Measurements from ENCODE around the gene VPS9D1. TPM values are rescaled to one million over a fixed set of nuclear protein-coding genes. Genes with fewer than 3 reads are reported as not detected.

Gene VPS9D1
- total and polyA plus RNA-seq, 2 of the 4 experiments (the other 2 are of a cell fraction), result 1.8 to 20.3 TPM

- Histone ChIP-seq H3K4me2 (ENCODE audit: low read depth, low read length) (no peak overlapping the region), H3K4ac (ENCODE audit: low read depth, low read length) (no peak overlapping the region), H3K9me3 (ENCODE audit: control insufficient read depth, insufficient read depth, low read length) (no peaks in the 10 kb centered on the region), H3K27ac (ENCODE audit: insufficient read depth, low read length) (no peak overlapping the region), H3K4me1 (ENCODE audit: control insufficient read depth, insufficient read depth, low read length) (no peaks in the 10 kb centered on the region), H4K91ac (ENCODE audit: insufficient read depth, low read depth, low read length) (no peak overlapping the region), H3K14ac (replicated peaks; ENCODE audit: low read depth, low read length) (no peak overlapping the region), H4K5ac (ENCODE audit: low read depth, low read length) (no peak overlapping the region), H2BK20ac (ENCODE audit: low read depth, low read length) (no peak overlapping the region), H2AFZ (replicated peaks; ENCODE audit: low read length, poor library complexity) (no peak overlapping the region), H4K20me1 (ENCODE audit: insufficient read depth, low read length) (no peaks in the 10 kb centered on the region; the same call in none of the 2 replicates), H3K36me3 (ENCODE audit: control insufficient read depth, insufficient read depth, low read length) (peaks cover 61% of the 10 kb centered on the region), H3K23ac (ENCODE audit: low read depth, low read length) (no peak overlapping the region), H4K8ac (ENCODE audit: low read depth in 2 of 2, low read length in 2 of 2) (no peak overlapping the region), H3K9ac (ENCODE audit: low read depth, low read length) (no peak overlapping the region), H2BK120ac (ENCODE audit: low read depth, low read length) (no peak overlapping the region), H3K79me1 (ENCODE audit: low read depth in 1 of 2, low read length in 2 of 2) (peaks cover 15 to 52% of the 10 kb centered on the region in 2 experiments; a peak in 3 of 4 replicates), H2AK9ac (replicated peaks; ENCODE audit: low read depth, low read length, poor library complexity) (peak overlapping the region; percentile 23), H3K9me1 (ENCODE audit: insufficient read depth, low read length) (no peaks in the 10 kb centered on the region), H2BK15ac (ENCODE audit: low read depth, low read length) (no peak overlapping the region), H3K18ac (ENCODE audit: low read depth, low read length) (no peak overlapping the region), H3K27me3 (ENCODE audit: control insufficient read depth, insufficient read depth, low read length) (no peaks in the 10 kb centered on the region), H2BK5ac (ENCODE audit: low read depth, low read length, poor library complexity, severe bottlenecking) (no peak overlapping the region), H2AK5ac (ENCODE audit: low read depth, low read length) (no peak overlapping the region), H3K56ac (ENCODE audit: extremely low read depth, insufficient read depth, low read length) (no peak overlapping the region), H3K4me3 (ENCODE audit: insufficient read depth, low read depth, low read length) (no peak overlapping the region)
- POLR2A ChIA-PET (ENCODE audit: unreplicated experiment), result no interaction called here
- no peak for ATAC-seq (ENCODE audit: low read depth)
- no peak for TF ChIP-seq NFE2L2 (IDR thresholded peaks at IDR 0.05; ENCODE audit: low read depth, low read length)
- TF ChIP-seq CHD1 (IDR thresholded peaks at IDR 0.05; ENCODE audit: low read depth, low read length), result no peak
- no peak for TF ChIP-seq USF2 (IDR thresholded peaks at IDR 0.05; ENCODE audit: low read depth, low read length)
- TF ChIP-seq MAZ (IDR thresholded peaks at IDR 0.05; ENCODE audit: borderline replicate concordance, low read depth, low read length), result no peak
- no peak for TF ChIP-seq POLR2A (IDR thresholded peaks at IDR 0.05; ENCODE audit: low read depth, low read length)
- TF ChIP-seq, protein P1, sequence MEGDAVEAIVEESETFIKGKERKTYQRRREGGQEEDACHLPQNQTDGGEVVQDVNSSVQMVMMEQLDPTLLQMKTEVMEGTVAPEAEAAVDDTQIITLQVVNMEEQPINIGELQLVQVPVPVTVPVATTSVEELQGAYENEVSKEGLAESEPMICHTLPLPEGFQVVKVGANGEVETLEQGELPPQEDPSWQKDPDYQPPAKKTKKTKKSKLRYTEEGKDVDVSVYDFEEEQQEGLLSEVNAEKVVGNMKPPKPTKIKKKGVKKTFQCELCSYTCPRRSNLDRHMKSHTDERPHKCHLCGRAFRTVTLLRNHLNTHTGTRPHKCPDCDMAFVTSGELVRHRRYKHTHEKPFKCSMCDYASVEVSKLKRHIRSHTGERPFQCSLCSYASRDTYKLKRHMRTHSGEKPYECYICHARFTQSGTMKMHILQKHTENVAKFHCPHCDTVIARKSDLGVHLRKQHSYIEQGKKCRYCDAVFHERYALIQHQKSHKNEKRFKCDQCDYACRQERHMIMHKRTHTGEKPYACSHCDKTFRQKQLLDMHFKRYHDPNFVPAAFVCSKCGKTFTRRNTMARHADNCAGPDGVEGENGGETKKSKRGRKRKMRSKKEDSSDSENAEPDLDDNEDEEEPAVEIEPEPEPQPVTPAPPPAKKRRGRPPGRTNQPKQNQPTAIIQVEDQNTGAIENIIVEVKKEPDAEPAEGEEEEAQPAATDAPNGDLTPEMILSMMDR (conservative IDR thresholded peaks at IDR 0.05; ENCODE audit: low read depth, low read length), result no peak
- CTCF ChIA-PET, result no interaction called here
- intact Hi-C loops (cut with micrococcal nuclease) (loop anchor here (10.0 kb wide), 1 partner anchor 85 kb away; the partner anchor contains the start of gene FANCA), dilution Hi-C loops (cut with HindIII; ENCODE audit: low sequenced_read_pairs, unreplicated experiment) (no loop called here), in situ Hi-C loops (cut with MboI; ENCODE audit: low sequenced_read_pairs) (no loop called here)
- no TSS peak for BruUV-seq (replicated peaks)
- no peak for DNase-seq
- WGBS, 2 experiments (ENCODE audit: extremely low coverage in 2 of 2, insufficient read length in 1 of 2), result 65% methylated on average over 11 of the region's 14 CpGs; no CpG with 5 or more reads in 1 of the 2 experiments
These were observed 9.3 kb upstream of the VPS9D1 start for GRCh38 chr16:89729863-89730593.

Data from IMR-90 (cell line).